Duodenal mucosa (tissue), 2 donors: Measurements from ENCODE around the gene CEP85L.

ENCODE experiments used
- H3K27ac ChIP-seq: one replicate; pipeline ENCODE4 v1.7.0; 2013; ENCODE audit warnings: low read depth, low read length
- H3K27me3 ChIP-seq, 2 donors: one replicate each; pipeline ENCODE4 v1.7.0; 2013; ENCODE audit warnings: low read length in 2 of 2, control low read depth in 1 of 2; ENCODE audit not compliant: insufficient read depth in 2 of 2, control insufficient read depth in 1 of 2
- H3K36me3 ChIP-seq, 2 donors: one replicate each; pipeline ENCODE4 v1.7.0; 2013; ENCODE audit warnings: low read length in 2 of 2, control low read depth in 1 of 2; ENCODE audit not compliant: insufficient read depth in 2 of 2, control insufficient read depth in 1 of 2
- H3K4me1 ChIP-seq, 2 donors: one replicate each; pipeline ENCODE4 v1.7.0; 2013; ENCODE audit warnings: low read length in 2 of 2, control low read depth in 1 of 2; ENCODE audit not compliant: insufficient read depth in 2 of 2, control insufficient read depth in 1 of 2
- H3K4me3 ChIP-seq, 2 donors: one replicate each; pipeline ENCODE4 v1.7.0; 2013; ENCODE audit warnings: low read length in 2 of 2, low read depth in 1 of 2
- H3K9ac ChIP-seq, 2 donors: one replicate each; pipeline ENCODE4 v1.7.0; 2013; ENCODE audit warnings: low read length in 2 of 2, low read depth in 1 of 2
- H3K9me3 ChIP-seq, 2 donors: one replicate each; pipeline ENCODE4 v1.7.0; 2013; ENCODE audit warnings: low read length in 2 of 2, control low read depth in 1 of 2; ENCODE audit not compliant: control insufficient read depth in 1 of 2

The CEP85L gene

GRCh38 chr6:118525913-118526780 is 125.2 kb downstream of the CEP85L start:
- no peaks in the 10 kb centered on the region for H3K27me3 ChIP-seq
- no peak overlapping the region for H3K27ac ChIP-seq
- peaks cover 4 to 6% of the 10 kb centered on the region in 2 donors for H3K9me3 ChIP-seq
- no peak overlapping the region for H3K9ac ChIP-seq
- H3K4me3 ChIP-seq = no peak overlapping the region
- H3K4me1 ChIP-seq = peaks cover 0 to 3% of the 10 kb centered on the region in 2 donors
- H3K36me3 ChIP-seq = no peaks in the 10 kb centered on the region

GRCh38 chr6:118524686-118525085 is 126.7 kb downstream of the CEP85L start:
- Histone ChIP-seq H3K27ac (no peak overlapping the region), H3K9me3 (no peaks in the 10 kb centered on the region), H3K4me3 (no peak overlapping the region), H3K4me1 (peaks cover 0 to 3% of the 10 kb centered on the region in 2 donors), H3K27me3 (no peaks in the 10 kb centered on the region), H3K9ac (no peak overlapping the region), H3K36me3 (no peaks in the 10 kb centered on the region)

- H3K27ac ChIP-seq = no peak overlapping the region
- H3K4me1 ChIP-seq = no peaks in the 10 kb centered on the region
- no peaks in the 10 kb centered on the region for H3K36me3 ChIP-seq
- H3K27me3 ChIP-seq = no peaks in the 10 kb centered on the region
- no peak overlapping the region for H3K9ac ChIP-seq
- no peaks in the 10 kb centered on the region for H3K9me3 ChIP-seq
- H3K4me3 ChIP-seq = no peak overlapping the region
These were observed 128.2 kb downstream of the CEP85L start for GRCh38 chr6:118523216-118523615.

GRCh38 chr6:118522422-118522821 is 129.0 kb downstream of the CEP85L start:
- H3K27me3 ChIP-seq = no peaks in the 10 kb centered on the region
- no peak overlapping the region for H3K27ac ChIP-seq
- no peak overlapping the region for H3K9ac ChIP-seq
- H3K36me3 ChIP-seq = no peaks in the 10 kb centered on the region
- no peaks in the 10 kb centered on the region for H3K9me3 ChIP-seq
- H3K4me1 ChIP-seq = no peaks in the 10 kb centered on the region
- no peak overlapping the region for H3K4me3 ChIP-seq

- no peaks in the 10 kb centered on the region for H3K9me3 ChIP-seq
- no peaks in the 10 kb centered on the region for H3K27me3 ChIP-seq
- no peak overlapping the region for H3K4me3 ChIP-seq
- no peaks in the 10 kb centered on the region for H3K4me1 ChIP-seq
- H3K9ac ChIP-seq = no peak overlapping the region
- H3K36me3 ChIP-seq = no peaks in the 10 kb centered on the region
- no peak overlapping the region for H3K27ac ChIP-seq
These were observed 136.7 kb downstream of the CEP85L start for GRCh38 chr6:118514689-118515088.

GRCh38 chr6:118511930-118512715 is 139.3 kb downstream of the CEP85L start:
- Histone ChIP-seq H3K36me3 (no peaks in the 10 kb centered on the region), H3K27me3 (no peaks in the 10 kb centered on the region), H3K4me3 (no peak overlapping the region), H3K9me3 (no peaks in the 10 kb centered on the region), H3K9ac (no peak overlapping the region), H3K27ac (no peak overlapping the region), H3K4me1 (no peaks in the 10 kb centered on the region)

- H3K36me3 ChIP-seq = peaks cover 0 to 3% of the 10 kb centered on the region in 2 donors
- no peak overlapping the region for H3K4me3 ChIP-seq
- H3K9me3 ChIP-seq = no peaks in the 10 kb centered on the region
- no peaks in the 10 kb centered on the region for H3K4me1 ChIP-seq
- no peaks in the 10 kb centered on the region for H3K27me3 ChIP-seq
- no peak overlapping the region for H3K9ac ChIP-seq
- no peak overlapping the region for H3K27ac ChIP-seq
These were observed 142.3 kb downstream of the CEP85L start for GRCh38 chr6:118509009-118509617.

GRCh38 chr6:118507636-118508035 is 143.8 kb downstream of the CEP85L start:
- H3K9me3 ChIP-seq = no peaks in the 10 kb centered on the region
- H3K4me1 ChIP-seq = no peaks in the 10 kb centered on the region
- peaks cover 0 to 3% of the 10 kb centered on the region in 2 donors for H3K36me3 ChIP-seq
- no peaks in the 10 kb centered on the region for H3K27me3 ChIP-seq
- H3K4me3 ChIP-seq = no peak overlapping the region
- H3K9ac ChIP-seq = no peak overlapping the region
- no peak overlapping the region for H3K27ac ChIP-seq

GRCh38 chr6:118506071-118506638 is 145.2 kb downstream of the CEP85L start:
- Histone ChIP-seq H3K9ac (no peak overlapping the region), H3K4me3 (no peak overlapping the region), H3K36me3 (peaks cover 0 to 3% of the 10 kb centered on the region in 2 donors), H3K27ac (no peak overlapping the region), H3K9me3 (no peaks in the 10 kb centered on the region), H3K27me3 (no peaks in the 10 kb centered on the region), H3K4me1 (no peaks in the 10 kb centered on the region)
